ENCODE results near the gene GPT2. TPM values are rescaled to one million over a fixed set of nuclear protein-coding genes. Genes with fewer than 3 reads are reported as not detected.
"Not testable (repeated sequence)": the region's sequence is repeated elsewhere in the genome, so short reads cannot be mapped to it uniquely, and the experiment has no call there.

The GPT2 gene
- total RNA-seq, 1 donor from 2014 or later = 37.9 TPM

- TF ChIP-seq CTCF (conservative IDR thresholded peaks at IDR 0.05; ENCODE audit: low read depth, low read length) = no peak
Measured at GRCh38 chr16:46930861-46931260, 46.7 kb downstream of the GPT2 start.

GRCh38 chr16:46932802-46933201 is 48.6 kb downstream of the GPT2 start:
- no peak overlapping the region for H3K4me3 ChIP-seq (ENCODE audit: low read depth, low read length)
- no peak for DNase-seq (ENCODE audit: low read depth)
- no peak for TF ChIP-seq CTCF (conservative IDR thresholded peaks at IDR 0.05; ENCODE audit: low read depth, low read length)

More at GRCh38 chr16:46930861-46931260, 46.7 kb downstream of the GPT2 start:
- no peak for DNase-seq (ENCODE audit: low read depth)
- no peak overlapping the region for H3K4me3 ChIP-seq (ENCODE audit: low read depth, low read length)

GRCh38 chr16:46937536-46937935 is 53.4 kb downstream of the GPT2 start:
- no peak for TF ChIP-seq CTCF (conservative IDR thresholded peaks at IDR 0.05; ENCODE audit: low read depth, low read length)
- DNase-seq (ENCODE audit: low read depth) = no peak
- no peak overlapping the region for H3K4me3 ChIP-seq (ENCODE audit: low read depth, low read length)

- DNase-seq (ENCODE audit: low read depth); H3K4me3 ChIP-seq (ENCODE audit: low read depth, low read length): not testable (repeated sequence)
Measured at GRCh38 chr16:46944713-46945112, 60.6 kb downstream of the GPT2 start.

- no peak for DNase-seq (ENCODE audit: low read depth)
- peak; percentile 74 for TF ChIP-seq CTCF (conservative IDR thresholded peaks at IDR 0.05; ENCODE audit: low read depth, low read length)
Measured at GRCh38 chr16:46947900-46948547, 63.9 kb downstream of the GPT2 start.

GRCh38 chr16:46948548-46949166 is 64.5 kb downstream of the GPT2 start:
- TF ChIP-seq CTCF (conservative IDR thresholded peaks at IDR 0.05; ENCODE audit: low read depth, low read length) = no peak
- no peak overlapping the region for H3K4me3 ChIP-seq (ENCODE audit: low read depth, low read length)
- DNase-seq (ENCODE audit: low read depth) = no peak

More at GRCh38 chr16:46947900-46948547, 63.9 kb downstream of the GPT2 start:
- no peak overlapping the region for H3K4me3 ChIP-seq (ENCODE audit: low read depth, low read length)

- no peak for DNase-seq (ENCODE audit: low read depth)
- TF ChIP-seq CTCF (conservative IDR thresholded peaks at IDR 0.05; ENCODE audit: low read depth, low read length) = no peak
Measured at GRCh38 chr16:46949241-46949892, 65.2 kb downstream of the GPT2 start.

More at GRCh38 chr16:46949241-46949892, 65.2 kb downstream of the GPT2 start:
- H3K4me3 ChIP-seq (ENCODE audit: low read depth, low read length) = no peak overlapping the region
